Neutrophil (primary cell): ENCODE results near the gene PABPC1L.

ENCODE experiments used
- H3K27ac ChIP-seq: fragments of 200-600 bp; sonication (generic); 2 replicates; pipeline ENCODE4 v1.5.1; 2016; ENCODE audit warnings: mild to moderate bottlenecking, moderate library complexity
- H3K27me3 ChIP-seq: fragments of 200-600 bp; sonication (generic); 2 replicates; pipeline ENCODE4 v1.6.0; 2016; ENCODE audit warnings: mild to moderate bottlenecking
- H3K36me3 ChIP-seq: fragments of 200-600 bp; sonication (generic); 2 replicates; pipeline ENCODE4 v1.5.1; 2017
- H3K4me1 ChIP-seq, 2 experiments: fragments of 200-600 bp in 1 of 2; sonication (generic) in 1 of 2; 1 replicate in 1 of 2; 2 replicates in 1 of 2; pipeline versions ENCODE4 v1.5.1 to v1.6.1; 2013 to 2016; ENCODE audit warnings: low read depth in 1 of 2, low read length in 1 of 2, mild to moderate bottlenecking in 1 of 2, moderate library complexity in 1 of 2; ENCODE audit not compliant: control insufficient read depth in 1 of 2, insufficient read depth in 1 of 2
- H3K4me3 ChIP-seq, 2 experiments: fragments of 200-600 bp in 1 of 2; sonication (generic) in 1 of 2; 1 replicate in 1 of 2; 2 replicates in 1 of 2; pipeline ENCODE4 v1.5.1; 2013 to 2016; ENCODE audit warnings: low read depth in 1 of 2, low read length in 1 of 2, mild to moderate bottlenecking in 1 of 2, moderate library complexity in 1 of 2
- H3K9me3 ChIP-seq: fragments of 200-600 bp; sonication (generic); 2 replicates; pipeline ENCODE4 v1.5.1; 2016
- CTCF ChIP-seq: fragments of 200-600 bp; sonication (generic); IDR thresholded peaks from 2 replicates; pipeline ENCODE4 v1.5.1; 2016; ENCODE audit warnings: antibody characterized with exemption

The PABPC1L gene

DNA sequence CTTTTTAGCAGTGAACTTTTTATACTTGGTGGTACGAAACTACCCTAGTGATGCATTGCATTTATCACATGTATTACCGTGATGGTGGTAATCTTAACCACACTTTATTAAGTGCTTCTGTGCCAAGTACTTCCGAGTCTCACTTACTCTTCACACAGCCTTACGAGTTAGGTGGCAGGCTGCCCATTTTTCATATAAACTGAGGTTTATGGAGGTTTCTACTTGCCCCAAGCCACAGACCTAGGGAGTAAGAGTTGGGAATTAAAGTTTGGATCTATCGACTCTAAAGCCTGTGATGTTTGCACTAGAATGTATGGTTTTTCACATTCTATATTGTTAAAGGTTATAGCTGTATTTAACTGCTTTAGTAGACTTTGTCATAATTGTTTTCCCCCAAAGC lies 5.5 kb upstream of the PABPC1L start:
- Histone ChIP-seq H3K36me3 (peaks cover 92% of the 10 kb centered on the region), H3K27me3 (no peaks in the 10 kb centered on the region), H3K4me3 (no peak overlapping the region), H3K4me1 (peaks cover 8 to 17% of the 10 kb centered on the region in 2 experiments), H3K9me3 (no peaks in the 10 kb centered on the region), H3K27ac (no peak overlapping the region)
- no peak for TF ChIP-seq CTCF

DNA sequence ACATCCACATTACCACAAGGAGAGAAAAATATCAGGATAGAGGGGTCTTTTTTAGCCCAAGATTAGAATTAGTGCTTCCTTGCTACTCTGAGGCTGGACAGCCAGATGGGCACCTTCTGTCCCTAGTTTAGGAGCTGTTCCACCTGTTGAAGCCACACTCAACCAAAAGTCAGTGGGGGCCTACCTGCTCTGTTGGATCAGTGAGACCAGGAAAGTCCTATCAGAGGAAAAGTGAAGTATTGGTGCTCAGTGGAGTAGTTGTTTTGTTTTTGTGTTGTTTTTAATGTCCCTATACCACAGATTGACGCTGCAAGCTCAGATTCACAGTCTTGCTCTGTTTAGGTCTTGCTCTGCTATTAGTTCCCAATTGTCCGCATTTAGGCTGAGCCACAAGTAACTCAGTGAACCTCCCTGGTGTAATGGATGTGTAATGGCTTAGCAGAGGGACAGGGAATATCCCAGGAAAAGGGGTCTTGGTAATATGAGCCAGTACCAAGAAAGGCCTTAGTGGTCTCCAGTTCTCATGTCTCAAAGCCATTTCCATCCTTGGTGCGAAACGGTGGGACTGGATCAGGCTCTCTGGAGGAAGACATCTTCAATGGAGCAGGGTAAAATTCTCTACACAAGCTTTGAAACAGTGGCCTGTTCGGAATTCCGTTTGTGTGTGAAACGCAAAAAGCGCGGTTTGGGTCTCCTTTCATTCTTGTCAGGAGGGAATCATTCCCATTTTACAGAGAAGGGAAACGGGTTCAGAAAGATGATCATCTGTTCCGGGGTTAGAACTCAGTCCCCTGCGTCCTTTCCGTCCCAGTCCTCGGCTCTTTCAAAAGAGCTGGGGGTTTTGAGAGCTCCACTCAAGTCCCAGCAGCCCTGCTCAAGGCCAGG lies 631 bp upstream of the PABPC1L start:
- TF ChIP-seq CTCF: no peak
- no peaks in the 10 kb centered on the region for H3K27me3 ChIP-seq
- peaks cover 17 to 20% of the 10 kb centered on the region in 2 experiments for H3K4me1 ChIP-seq
- H3K36me3 ChIP-seq: peaks cover 63% of the 10 kb centered on the region
- peak overlapping the region; percentile 57 for H3K27ac ChIP-seq
- H3K9me3 ChIP-seq: no peaks in the 10 kb centered on the region
- peak overlapping the region; percentile 54 to 57 for H3K4me3 ChIP-seq

- no peaks in the 10 kb centered on the region for H3K9me3 ChIP-seq
- peak overlapping the region; percentile 57 for H3K27ac ChIP-seq
- peaks cover 60% of the 10 kb centered on the region for H3K36me3 ChIP-seq
- TF ChIP-seq CTCF: no peak
- H3K27me3 ChIP-seq: no peaks in the 10 kb centered on the region
- H3K4me3 ChIP-seq: peak overlapping the region; percentile 54 to 57
- peaks cover 17 to 20% of the 10 kb centered on the region in 2 experiments for H3K4me1 ChIP-seq
These were observed 916 bp downstream of the PABPC1L start for GRCh38 chr20:44910690-44911262.

- TF ChIP-seq CTCF: no peak
- H3K4me3 ChIP-seq: no peak overlapping the region
- H3K4me1 ChIP-seq: peaks cover 17 to 20% of the 10 kb centered on the region in 2 experiments
- H3K36me3 ChIP-seq: peaks cover 59% of the 10 kb centered on the region
- no peaks in the 10 kb centered on the region for H3K9me3 ChIP-seq
- H3K27me3 ChIP-seq: no peaks in the 10 kb centered on the region
- H3K27ac ChIP-seq: no peak overlapping the region
These were observed 1.5 kb downstream of the PABPC1L start for GRCh38 chr20:44911264-44911921.

DNA sequence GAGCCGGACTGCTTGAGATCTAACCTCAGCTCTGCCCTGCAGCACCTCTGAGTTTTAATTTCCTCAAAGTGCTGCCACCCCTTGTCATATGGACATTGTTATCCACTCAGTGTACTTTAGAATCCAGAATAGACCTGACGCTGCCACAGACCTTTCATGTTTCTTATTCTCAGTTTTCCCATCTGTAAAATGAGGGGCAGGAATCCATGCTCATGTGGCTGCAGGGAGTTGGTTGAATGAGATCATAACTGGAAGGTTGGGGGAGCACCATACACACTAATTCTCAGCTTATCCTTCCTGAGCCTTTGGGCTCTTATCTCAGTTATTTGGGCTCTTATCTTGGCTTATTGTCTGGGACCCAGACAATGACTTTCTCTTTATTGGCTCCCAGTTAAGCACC lies 2.3 kb downstream of the PABPC1L start:
- peaks cover 59% of the 10 kb centered on the region for H3K36me3 ChIP-seq
- peaks cover 17 to 20% of the 10 kb centered on the region in 2 experiments for H3K4me1 ChIP-seq
- no peaks in the 10 kb centered on the region for H3K27me3 ChIP-seq
- no peaks in the 10 kb centered on the region for H3K9me3 ChIP-seq
- TF ChIP-seq CTCF: no peak
- no peak overlapping the region for H3K27ac ChIP-seq
- no peak overlapping the region for H3K4me3 ChIP-seq
